ENCODE data around the gene TDRD9. TPM values are rescaled to one million over a fixed set of nuclear protein-coding genes. Genes with fewer than 3 reads are reported as not detected.

The TDRD9 gene
- total RNA-seq, 1 donor from 2014 or later, result not detected

DNA sequence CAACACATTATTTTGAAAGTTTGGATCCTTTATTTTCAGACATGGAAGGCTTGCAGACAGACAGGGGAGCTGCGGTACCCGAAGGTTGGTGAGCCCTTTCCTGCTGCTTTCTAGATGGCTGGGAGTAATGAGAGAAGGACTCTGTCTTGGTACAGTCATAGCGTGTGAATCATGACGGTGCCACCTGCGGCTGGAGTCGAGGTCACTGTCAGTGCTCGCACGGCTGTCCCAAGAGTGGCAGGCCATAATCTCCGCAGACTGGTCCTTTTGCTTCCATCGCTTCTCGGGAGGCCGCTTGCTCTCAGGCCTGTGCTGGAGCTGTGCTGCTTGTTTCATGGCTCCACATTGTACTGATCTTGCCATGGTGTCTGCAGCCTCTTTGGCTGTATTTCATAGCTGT is 78.9 kb downstream of the TDRD9 start:
- no peak for FAIRE-seq
- Mint-ChIP-seq H3K4me1 (ENCODE audit: low read depth, unreplicated experiment) (peaks cover 3% of the 10 kb centered on the region), H3K9me3 (ENCODE audit: unreplicated experiment) (no peaks in the 10 kb centered on the region), H3K36me3 (ENCODE audit: low read depth, unreplicated experiment) (no peaks in the 10 kb centered on the region), H3K27me3 (ENCODE audit: low read depth, unreplicated experiment) (peaks cover 13% of the 10 kb centered on the region), H3K27ac (ENCODE audit: unreplicated experiment) (no peak overlapping the region), H3K4me3 (ENCODE audit: unreplicated experiment) (no peak overlapping the region)
- Histone ChIP-seq H3K4me3 (ENCODE audit: insufficient read depth, low read depth, low read length) (no peak overlapping the region), H3K4me1 (ENCODE audit: insufficient read depth, low read length) (no peaks in the 10 kb centered on the region), H3K9me3 (ENCODE audit: insufficient read depth, low read depth, low read length) (no peaks in the 10 kb centered on the region), H3K4me2 (ENCODE audit: low read length) (no peak overlapping the region), H3K9ac (ENCODE audit: low read length) (no peak overlapping the region), H3K27ac (ENCODE audit: low read depth, low read length) (no peak overlapping the region), H3K36me3 (ENCODE audit: insufficient read depth, low read length) (no peaks in the 10 kb centered on the region), H2AFZ (ENCODE audit: low read depth, low read length) (no peak overlapping the region), H4K20me1 (ENCODE audit: insufficient read depth, low read length) (no peaks in the 10 kb centered on the region), H3K27me3 (ENCODE audit: insufficient read depth, low read length) (no peaks in the 10 kb centered on the region), H3K79me2 (ENCODE audit: insufficient read depth, low read length) (no peaks in the 10 kb centered on the region)
- TF ChIP-seq EZH2 (IDR thresholded peaks at IDR 0.05; ENCODE audit: insufficient read depth, low read length), result no peak
- TF ChIP-seq, protein P1, sequence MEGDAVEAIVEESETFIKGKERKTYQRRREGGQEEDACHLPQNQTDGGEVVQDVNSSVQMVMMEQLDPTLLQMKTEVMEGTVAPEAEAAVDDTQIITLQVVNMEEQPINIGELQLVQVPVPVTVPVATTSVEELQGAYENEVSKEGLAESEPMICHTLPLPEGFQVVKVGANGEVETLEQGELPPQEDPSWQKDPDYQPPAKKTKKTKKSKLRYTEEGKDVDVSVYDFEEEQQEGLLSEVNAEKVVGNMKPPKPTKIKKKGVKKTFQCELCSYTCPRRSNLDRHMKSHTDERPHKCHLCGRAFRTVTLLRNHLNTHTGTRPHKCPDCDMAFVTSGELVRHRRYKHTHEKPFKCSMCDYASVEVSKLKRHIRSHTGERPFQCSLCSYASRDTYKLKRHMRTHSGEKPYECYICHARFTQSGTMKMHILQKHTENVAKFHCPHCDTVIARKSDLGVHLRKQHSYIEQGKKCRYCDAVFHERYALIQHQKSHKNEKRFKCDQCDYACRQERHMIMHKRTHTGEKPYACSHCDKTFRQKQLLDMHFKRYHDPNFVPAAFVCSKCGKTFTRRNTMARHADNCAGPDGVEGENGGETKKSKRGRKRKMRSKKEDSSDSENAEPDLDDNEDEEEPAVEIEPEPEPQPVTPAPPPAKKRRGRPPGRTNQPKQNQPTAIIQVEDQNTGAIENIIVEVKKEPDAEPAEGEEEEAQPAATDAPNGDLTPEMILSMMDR (IDR thresholded peaks at IDR 0.05; ENCODE audit: insufficient read depth, low read depth, low read length), result no peak
- DNase-seq (ENCODE audit: low read depth), result no peak

DNA sequence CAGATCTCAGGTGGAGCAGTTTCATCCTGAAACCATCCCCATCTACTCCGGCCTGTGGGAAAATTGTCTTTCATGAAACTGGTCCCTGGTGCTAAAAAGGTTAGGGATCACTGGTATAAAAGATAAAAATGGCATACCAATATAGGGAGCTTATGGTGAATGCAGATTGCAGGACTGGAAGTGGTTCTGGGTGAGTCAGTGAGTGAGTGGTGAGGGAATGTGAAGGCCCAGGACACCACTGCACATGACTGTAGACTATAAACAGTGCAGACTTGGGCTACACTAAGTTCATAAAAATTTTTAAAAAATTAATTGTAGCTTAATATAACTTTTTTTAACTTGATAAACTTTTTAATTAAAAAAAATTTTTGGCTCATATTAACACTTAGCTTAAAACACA is 81.0 kb downstream of the TDRD9 start:
- Mint-ChIP-seq H3K27ac (ENCODE audit: unreplicated experiment) (no peak overlapping the region), H3K27me3 (ENCODE audit: low read depth, unreplicated experiment) (peaks cover 8% of the 10 kb centered on the region), H3K9me3 (ENCODE audit: unreplicated experiment) (no peaks in the 10 kb centered on the region), H3K36me3 (ENCODE audit: low read depth, unreplicated experiment) (no peaks in the 10 kb centered on the region), H3K4me3 (ENCODE audit: unreplicated experiment) (no peak overlapping the region), H3K4me1 (ENCODE audit: low read depth, unreplicated experiment) (peaks cover 5% of the 10 kb centered on the region)
- Histone ChIP-seq H3K4me3 (ENCODE audit: insufficient read depth, low read depth, low read length) (no peak overlapping the region), H2AFZ (ENCODE audit: low read depth, low read length) (no peak overlapping the region), H3K9me3 (ENCODE audit: insufficient read depth, low read depth, low read length) (no peaks in the 10 kb centered on the region), H3K79me2 (ENCODE audit: insufficient read depth, low read length) (no peaks in the 10 kb centered on the region), H3K36me3 (ENCODE audit: insufficient read depth, low read length) (no peaks in the 10 kb centered on the region), H4K20me1 (ENCODE audit: insufficient read depth, low read length) (no peaks in the 10 kb centered on the region), H3K4me2 (ENCODE audit: low read length) (no peak overlapping the region), H3K4me1 (ENCODE audit: insufficient read depth, low read length) (no peaks in the 10 kb centered on the region), H3K27me3 (ENCODE audit: insufficient read depth, low read length) (no peaks in the 10 kb centered on the region), H3K9ac (ENCODE audit: low read length) (no peak overlapping the region), H3K27ac (ENCODE audit: low read depth, low read length) (no peak overlapping the region)
- DNase-seq (ENCODE audit: low read depth) (no peak), FAIRE-seq (no peak)
- TF ChIP-seq, protein P1 (IDR thresholded peaks at IDR 0.05; ENCODE audit: insufficient read depth, low read depth, low read length), result no peak
- TF ChIP-seq EZH2 (IDR thresholded peaks at IDR 0.05; ENCODE audit: insufficient read depth, low read length), result no peak

DNA sequence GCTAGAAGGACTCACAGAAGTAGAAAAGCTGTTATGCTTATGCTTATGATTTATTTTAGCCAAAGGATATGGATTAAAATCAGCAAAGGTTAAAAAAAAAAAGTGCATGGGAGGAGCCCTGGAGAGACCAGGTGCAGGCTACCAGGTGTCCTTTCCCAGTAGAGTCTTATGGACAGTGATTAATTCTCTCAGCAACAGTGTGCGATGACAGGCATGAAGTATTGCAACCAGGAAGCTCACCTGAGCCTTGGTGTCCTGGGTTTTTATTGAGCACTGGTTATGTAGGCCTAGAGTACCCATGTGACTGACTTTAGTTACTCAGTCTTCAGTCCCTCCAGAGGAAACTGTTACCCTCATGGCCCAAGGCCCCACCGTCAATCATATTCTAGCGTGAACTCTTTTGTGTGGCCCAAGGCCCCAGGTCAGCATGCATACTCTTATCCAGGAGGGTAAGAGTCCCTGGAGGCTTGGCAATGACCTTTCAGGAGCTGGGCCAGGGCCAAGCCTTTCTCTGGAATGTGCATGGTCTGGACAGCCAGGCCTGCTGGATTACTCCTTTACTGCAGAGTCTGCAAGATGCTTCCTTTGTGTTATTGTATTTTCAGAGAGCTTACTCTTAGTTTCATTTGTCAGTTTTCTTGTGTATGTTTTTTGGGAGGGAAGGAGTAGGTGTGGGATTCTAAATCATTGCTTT is 83.7 kb downstream of the TDRD9 start:
- peaks cover 19% of the 10 kb centered on the region for H3K4me1 Mint-ChIP-seq (ENCODE audit: low read depth, unreplicated experiment)
- no peaks in the 10 kb centered on the region for H3K36me3 Mint-ChIP-seq (ENCODE audit: low read depth, unreplicated experiment)
- FAIRE-seq, result no peak

More for the DNA sequence above, 83.7 kb downstream of the TDRD9 start:
- Histone ChIP-seq H3K4me3 (ENCODE audit: insufficient read depth, low read depth, low read length) (no peak overlapping the region), H3K9me3 (ENCODE audit: insufficient read depth, low read depth, low read length) (no peaks in the 10 kb centered on the region), H3K36me3 (ENCODE audit: insufficient read depth, low read length) (no peaks in the 10 kb centered on the region), H3K9ac (ENCODE audit: low read length) (no peak overlapping the region), H3K27me3 (ENCODE audit: insufficient read depth, low read length) (no peaks in the 10 kb centered on the region), H3K79me2 (ENCODE audit: insufficient read depth, low read length) (no peaks in the 10 kb centered on the region), H2AFZ (ENCODE audit: low read depth, low read length) (no peak overlapping the region), H3K4me1 (ENCODE audit: insufficient read depth, low read length) (no peaks in the 10 kb centered on the region), H4K20me1 (ENCODE audit: insufficient read depth, low read length) (no peaks in the 10 kb centered on the region), H3K4me2 (ENCODE audit: low read length) (no peak overlapping the region), H3K27ac (ENCODE audit: low read depth, low read length) (no peak overlapping the region)
- H3K27me3 Mint-ChIP-seq (ENCODE audit: low read depth, unreplicated experiment), result peaks cover 2% of the 10 kb centered on the region
- TF ChIP-seq EZH2 (IDR thresholded peaks at IDR 0.05; ENCODE audit: insufficient read depth, low read length), result no peak
- TF ChIP-seq, protein P1 (IDR thresholded peaks at IDR 0.05; ENCODE audit: insufficient read depth, low read depth, low read length), result no peak
- H3K27ac Mint-ChIP-seq (ENCODE audit: unreplicated experiment), result peak overlapping the region; percentile 80
- H3K9me3 Mint-ChIP-seq (ENCODE audit: unreplicated experiment), result no peaks in the 10 kb centered on the region
- no peak overlapping the region for H3K4me3 Mint-ChIP-seq (ENCODE audit: unreplicated experiment)
- no peak for DNase-seq (ENCODE audit: low read depth)
